Measurements from ENCODE around the gene ZNF275.
"Not testable (repeated sequence)": the region's sequence is repeated elsewhere in the genome, so short reads cannot be mapped to it uniquely, and the experiment has no call there.

The ZNF275 gene, protein sequence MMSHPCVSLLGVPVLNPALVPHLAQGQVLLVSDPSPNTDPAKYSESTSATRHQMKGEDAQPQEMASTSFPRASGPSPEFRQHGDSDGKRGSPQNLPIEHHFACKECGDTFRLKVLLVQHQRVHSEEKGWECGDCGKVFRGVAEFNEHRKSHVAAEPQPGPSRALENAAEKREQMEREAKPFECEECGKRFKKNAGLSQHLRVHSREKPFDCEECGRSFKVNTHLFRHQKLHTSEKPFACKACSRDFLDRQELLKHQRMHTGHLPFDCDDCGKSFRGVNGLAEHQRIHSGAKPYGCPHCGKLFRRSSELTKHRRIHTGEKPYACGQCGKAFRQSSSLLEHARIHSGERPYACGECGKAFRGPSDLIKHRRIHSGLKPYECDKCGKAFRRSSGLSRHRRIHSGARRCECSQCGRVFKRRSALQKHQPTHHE

GRCh38 chrX:153333821-153334653 is at the start of gene ZNF275:
Gene ZNF275, plus strand, starts transcription at chrX:153334153. Its CDS starts 2,527 bp downstream, at chrX:153336680.
- peak in 54 of 56 donors; percentile 3 to 85 (median 60) for DNase-seq

GRCh38 chrX:153285678-153286077 is 48.3 kb upstream of the ZNF275 start:
- not testable (repeated sequence) for DNase-seq

DNA sequence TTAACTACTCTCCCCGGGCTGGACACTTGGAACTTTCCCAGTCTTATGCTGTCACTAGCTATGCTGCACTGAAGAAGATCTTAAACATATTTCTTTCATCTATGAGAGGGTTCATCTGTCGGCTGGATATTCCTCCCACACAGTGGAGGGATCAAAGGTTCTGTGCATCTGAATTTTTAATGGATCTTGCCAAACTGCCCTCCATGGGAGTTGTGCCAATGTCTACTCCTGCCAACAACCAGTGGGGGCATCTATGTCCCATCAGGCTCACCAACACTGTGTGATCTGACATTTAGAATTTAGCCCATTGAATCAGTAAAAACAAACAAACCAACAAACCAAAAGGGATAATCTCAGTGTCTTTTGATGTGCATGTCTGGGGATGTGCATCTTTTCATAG is 45.1 kb upstream of the ZNF275 start:
- DNase-seq = not testable (repeated sequence)

GRCh38 chrX:153293485-153294071 is 40.4 kb upstream of the ZNF275 start:
- not testable (repeated sequence) for DNase-seq

DNA sequence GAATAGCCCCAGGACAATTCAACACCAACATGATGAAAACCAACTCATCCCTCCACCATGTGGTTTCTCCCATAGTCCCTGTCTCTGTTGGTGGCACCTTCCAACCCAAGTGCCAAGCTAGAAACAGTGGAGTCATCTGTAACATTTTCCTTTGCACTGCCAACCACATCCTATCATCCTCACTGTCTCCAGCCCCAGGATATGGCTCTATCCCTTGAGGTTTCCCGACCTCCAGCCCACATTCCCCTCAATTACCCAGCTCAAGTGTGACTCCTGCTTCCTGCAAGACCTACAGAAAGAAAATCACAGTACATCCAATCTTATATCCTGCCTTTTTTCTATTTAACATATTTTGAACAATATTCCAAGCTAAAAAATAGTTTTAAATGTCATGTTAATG is 36.6 kb upstream of the ZNF275 start:
- no peak for DNase-seq

- no peak for DNase-seq
These were observed 34.1 kb upstream of the ZNF275 start for GRCh38 chrX:153299855-153300254.

- DNase-seq = no peak
These were observed 32.2 kb upstream of the ZNF275 start for GRCh38 chrX:153301746-153302145.

DNA sequence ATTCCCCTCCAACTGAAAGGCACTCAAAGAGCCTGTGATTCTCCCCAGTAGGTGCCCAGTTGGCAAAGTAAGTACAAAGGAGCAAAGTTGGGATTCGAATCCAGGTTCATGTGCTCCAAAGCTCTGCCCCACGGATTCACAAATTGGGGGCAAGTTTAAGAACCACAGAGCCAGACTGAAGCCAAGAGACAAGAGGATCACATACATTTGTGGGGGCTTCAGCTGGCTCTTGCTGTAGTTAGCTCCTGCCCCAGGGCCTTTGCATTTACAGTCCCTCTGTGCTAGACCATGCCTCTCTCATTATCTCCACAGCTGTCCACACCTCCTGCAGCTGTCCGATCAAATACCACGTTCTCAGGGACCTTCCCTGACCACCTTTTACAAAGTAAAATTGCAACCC is 31.2 kb upstream of the ZNF275 start:
- no peak for DNase-seq

DNA sequence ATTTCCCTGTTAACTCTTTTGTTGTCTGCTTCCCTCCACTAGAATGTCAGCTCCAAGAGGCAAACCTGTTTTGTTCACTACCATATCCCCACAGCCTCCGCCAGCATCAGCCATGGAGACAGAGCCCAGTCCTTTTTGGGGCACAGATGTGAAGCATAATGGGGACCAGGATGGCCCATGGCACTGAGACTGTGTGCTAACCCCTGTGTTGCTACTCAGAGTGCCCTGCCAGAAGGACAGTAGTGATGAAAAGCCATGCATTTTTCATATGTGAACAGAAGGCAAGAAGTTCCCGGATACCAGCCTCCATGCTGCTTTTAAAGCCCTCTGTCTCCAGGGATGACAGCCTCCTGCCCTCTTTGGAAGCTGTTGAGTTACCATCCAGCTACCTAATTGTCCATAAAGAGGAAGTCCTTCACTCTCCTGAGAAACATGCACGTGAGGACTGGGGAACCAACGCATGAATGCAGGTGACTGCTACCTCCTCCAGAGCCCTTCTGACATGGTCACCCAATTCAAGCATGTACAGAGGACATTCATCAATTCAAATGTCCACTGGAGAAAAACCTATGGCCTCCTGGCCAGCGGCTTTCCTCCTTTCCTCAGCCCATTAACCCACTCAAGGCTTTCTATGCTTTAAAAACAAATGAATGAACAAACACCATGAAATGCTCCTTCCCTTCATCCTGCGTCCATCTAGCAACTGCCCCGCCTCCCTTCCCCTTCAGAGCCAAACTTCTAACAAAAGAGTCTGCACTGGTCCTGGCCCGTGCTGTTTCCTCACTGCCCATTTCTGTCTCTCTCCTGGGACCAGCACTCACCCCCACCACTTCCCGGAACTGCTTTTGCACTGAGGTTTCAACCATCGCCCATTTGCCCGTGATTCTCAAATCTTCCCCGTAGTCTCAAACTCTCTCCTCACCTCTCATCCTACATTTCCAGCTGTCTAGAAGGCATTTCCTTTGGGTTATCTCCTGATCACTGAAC is 30.4 kb upstream of the ZNF275 start:
- DNase-seq = no peak

- DNase-seq = no peak
These were observed 28.8 kb upstream of the ZNF275 start for GRCh38 chrX:153304988-153305736.

- DNase-seq = no peak
These were observed 28.0 kb upstream of the ZNF275 start for GRCh38 chrX:153305972-153306371.

DNA sequence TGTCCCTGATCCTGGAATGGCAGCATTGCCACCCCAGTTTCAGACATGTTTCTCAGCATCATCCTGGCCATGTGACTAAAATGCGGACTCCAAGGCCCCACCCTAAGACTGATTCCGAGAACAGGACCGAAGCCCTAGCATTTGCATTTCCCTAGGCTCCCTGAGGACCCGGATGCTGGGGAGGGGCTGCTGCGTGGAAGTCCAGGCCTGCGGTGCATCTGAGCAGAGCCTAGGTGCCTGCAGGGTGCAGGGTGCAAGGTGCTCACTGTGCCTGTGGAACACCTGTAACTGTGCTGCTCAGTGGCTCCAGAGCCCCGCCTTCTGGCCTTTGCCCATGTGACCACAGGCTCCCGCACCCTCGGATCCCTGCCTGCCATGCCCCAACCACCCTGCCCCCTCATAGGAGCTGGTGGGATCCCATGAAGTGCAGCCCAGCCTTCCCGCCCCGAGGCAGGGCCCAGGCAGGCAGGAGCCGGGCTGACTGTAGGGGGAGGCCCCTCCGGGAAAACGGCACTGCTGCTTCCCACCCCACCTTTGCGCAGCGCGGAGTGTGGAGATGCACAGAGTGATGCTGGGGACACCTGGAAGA is 27.3 kb upstream of the ZNF275 start:
- no peak for DNase-seq

DNA sequence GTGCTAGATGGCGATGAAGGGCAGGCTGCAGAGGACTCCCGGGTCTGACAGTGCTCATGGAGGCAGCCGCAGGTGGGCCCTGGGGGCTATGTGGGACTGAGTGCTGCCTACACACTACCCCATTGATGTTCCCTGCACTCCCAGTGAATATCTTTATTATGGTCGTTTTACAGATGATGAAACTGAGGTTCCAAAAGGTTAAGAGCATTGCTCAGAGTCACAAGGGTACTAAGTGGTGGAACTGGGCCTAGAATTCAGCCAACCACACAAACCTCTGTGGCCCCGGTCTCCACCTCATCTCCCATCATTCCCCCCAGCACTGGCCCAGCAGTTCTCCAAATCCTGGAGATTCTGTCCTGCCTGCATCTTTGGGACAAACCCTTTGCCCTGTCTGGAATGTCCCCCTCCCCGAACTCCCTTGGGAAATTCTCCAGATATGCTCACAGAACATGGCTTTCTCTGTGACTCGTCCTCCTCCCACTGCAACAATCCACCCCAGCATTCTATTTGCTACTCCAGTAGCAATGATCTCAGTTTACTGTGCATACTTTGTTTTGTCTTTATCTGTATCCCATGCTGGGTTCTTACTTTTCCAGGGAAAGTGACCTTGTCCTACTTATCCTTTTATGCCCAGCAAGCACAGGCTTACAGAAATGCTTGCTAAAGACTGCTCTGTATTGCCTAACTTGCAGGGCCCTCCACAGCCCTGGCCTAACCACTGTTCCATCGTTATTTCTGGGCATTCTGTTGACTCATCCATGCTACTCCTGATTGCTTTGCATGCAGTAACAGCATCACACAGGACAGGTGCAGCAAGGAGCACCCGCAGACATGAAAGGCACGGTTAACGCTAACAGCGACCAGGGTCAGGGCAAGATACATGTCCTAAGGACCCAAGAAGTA is 26.4 kb upstream of the ZNF275 start:
- no peak for DNase-seq

DNA sequence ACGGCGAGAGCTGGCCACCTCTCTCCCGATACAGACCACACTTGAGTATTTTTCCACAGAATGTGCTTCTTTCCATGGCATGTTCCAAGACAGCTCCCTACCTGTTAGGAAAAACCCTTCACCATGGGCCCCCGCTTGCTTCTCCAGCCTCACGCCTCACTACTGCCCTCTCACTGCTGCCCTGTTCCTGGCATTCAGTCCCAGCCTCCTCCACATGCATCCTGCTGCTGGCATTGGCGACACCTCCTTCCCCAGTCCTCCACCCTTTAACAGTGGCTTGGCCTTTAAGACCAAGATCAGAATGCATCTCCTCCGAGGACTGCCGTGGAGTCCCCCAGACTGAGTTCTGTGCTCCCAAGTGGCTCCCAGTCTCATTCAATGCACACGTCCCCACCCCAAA is 23.1 kb upstream of the ZNF275 start:
- DNase-seq = no peak

DNA sequence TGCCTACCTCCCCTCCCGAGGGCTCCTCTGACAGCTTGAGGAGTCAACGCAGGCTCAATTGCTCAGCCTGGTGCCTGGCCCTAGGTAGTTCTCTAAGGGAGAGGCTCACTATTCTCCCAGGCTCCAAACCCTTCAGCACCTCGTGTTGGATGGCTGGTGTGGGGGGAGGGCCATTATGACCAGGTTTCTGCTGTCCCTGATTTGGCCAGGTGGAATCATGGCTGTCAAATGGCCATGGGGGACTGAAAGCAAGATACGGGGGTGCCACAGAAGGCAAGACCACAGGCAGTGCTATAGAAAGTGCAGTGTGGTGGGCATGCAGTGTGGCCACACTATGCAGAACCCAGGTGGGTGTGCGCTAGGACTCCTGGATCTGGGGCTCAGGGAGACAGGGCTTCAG is 21.9 kb upstream of the ZNF275 start:
- DNase-seq = no peak

GRCh38 chrX:153312842-153313241 is 21.1 kb upstream of the ZNF275 start:
- DNase-seq = no peak

DNA sequence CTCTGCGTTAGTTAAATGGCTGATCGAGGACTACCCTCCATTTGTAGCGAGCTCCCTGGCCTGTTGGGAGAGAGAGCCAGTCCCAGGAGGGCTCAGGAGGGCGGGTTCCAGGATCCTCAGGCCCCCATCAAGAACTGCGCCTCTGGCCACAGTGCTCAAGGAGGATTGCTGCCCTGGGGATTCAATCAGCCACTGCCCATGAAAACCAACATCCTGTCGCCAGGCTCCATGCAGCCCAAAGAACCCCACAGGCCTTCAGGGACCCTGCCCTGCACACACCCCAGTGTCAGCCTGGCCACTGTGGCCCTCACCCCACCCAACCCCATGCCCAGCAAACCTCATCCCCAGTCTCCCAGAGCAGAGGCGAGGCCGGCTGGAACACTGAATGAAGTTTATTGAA is 16.6 kb upstream of the ZNF275 start:
- no peak for DNase-seq

DNA sequence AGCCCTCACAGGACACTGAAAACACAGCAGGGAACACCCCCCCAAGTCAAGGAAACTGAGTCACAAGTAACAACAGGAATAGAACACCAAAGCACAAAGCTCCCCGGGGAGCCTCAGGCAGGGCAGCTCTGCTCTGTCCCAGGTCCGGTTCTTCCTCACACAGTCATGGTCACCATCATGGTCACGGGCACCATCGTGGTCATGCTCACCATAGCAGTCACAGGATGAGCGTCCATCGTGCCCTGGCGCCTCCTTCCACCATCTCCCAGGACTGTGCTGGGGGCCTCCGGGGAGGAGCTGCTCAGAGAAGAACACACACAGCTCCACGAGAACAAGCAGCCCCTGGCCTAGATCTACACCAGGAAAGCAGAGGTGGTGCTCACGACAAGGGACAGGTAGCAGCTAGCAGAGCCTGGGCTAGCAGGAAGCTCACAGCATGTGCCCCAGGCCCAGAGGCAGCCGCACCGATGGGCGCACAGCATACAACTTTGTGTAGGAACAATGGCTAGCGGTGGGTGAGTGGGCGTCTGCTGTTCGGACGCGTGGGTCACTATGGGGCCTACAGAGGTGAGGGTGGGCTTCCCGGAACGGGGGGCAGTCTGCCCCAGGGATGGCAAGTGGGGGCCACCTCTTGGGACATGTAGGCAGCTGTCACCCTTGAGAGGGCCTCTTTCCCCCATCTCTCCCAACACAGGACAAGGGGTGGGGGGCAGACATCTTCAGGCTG is 15.8 kb upstream of the ZNF275 start:
- DNase-seq = no peak
